H1 (cell line): ENCODE data around the gene RPAP3. TPM values are rescaled to one million over a fixed set of nuclear protein-coding genes. Genes with fewer than 3 reads are reported as not detected.

Experiments used
- CREB1 ChIP-seq: IDR thresholded peaks from 2 replicates; pipeline ENCODE4 v1.6.1; 2012; ENCODE audit warnings: inconsistent platforms
- PHF8 ChIP-seq: fragments of 200-600 bp; sonication (generic); conservative IDR thresholded peaks from 2 replicates; pipeline ENCODE4 v1.7.1; 2012; ENCODE audit warnings: low read depth, mild to moderate bottlenecking, inconsistent platforms, low read length, moderate library complexity
- RAD21 ChIP-seq, 2 experiments: IDR thresholded peaks in 1 of 2; conservative IDR thresholded peaks in 1 of 2; 2 replicates each; pipeline ENCODE4 v1.6.1; 2011; ENCODE audit warnings: low read depth in 2 of 2, low read length in 2 of 2, improper control_type of control experiment in 1 of 2, inconsistent platforms in 1 of 2, mild to moderate bottlenecking in 1 of 2, moderate library complexity in 1 of 2
- SAP30 ChIP-seq: fragments of 300-600 bp; sonication (generic); IDR thresholded peaks from 2 replicates; pipeline ENCODE4 v1.7.1; 2012; ENCODE audit warnings: low read length, moderate library complexity, mild to moderate bottlenecking, inconsistent platforms; ENCODE audit not compliant: insufficient read depth, insufficient replicate concordance
- polyA plus RNA-seq, 7 experiments: library from polyadenylated mRNA; depleted of rRNA in 3 of 7; stranded (reverse) in 5 of 7; unstranded in 2 of 7; fragments of >200 nt in 5 of 7; fragments of 200-250 nt in 2 of 7; gene quantifications; 1 replicate in 5 of 7; 2 replicates in 1 of 7; 4 replicates in 1 of 7; pipeline versions ENCODE4 v1.2.1 to v1.2.3, GENCODE V29; 2011 to 2013; ENCODE audit warnings: missing spikeins in 2 of 7, mixed read lengths in 2 of 7
- total RNA-seq: library from RNA; stranded (reverse); fragmentation: NEBNext Ultra II Directional; extraction: Animal tissue kit (Norgen Biotek cat#: 25700); gene quantifications from 2 replicates; pipeline ENCODE4 v1.2.1, GENCODE V29; 2021
- TF ChIP-seq, protein P1 (sequence below), 3 experiments: IDR thresholded peaks; 1 replicate in 2 of 3; 2 replicates in 1 of 3; pipeline versions ENCODE4 v1.5.1 to v1.6.1; 2011; ENCODE audit warnings: low read length in 3 of 3, mild to moderate bottlenecking in 3 of 3, inconsistent platforms in 2 of 3, low read depth in 1 of 3, moderate library complexity in 1 of 3; ENCODE audit not compliant: insufficient read depth in 1 of 3; ENCODE audit errors: control extremely low read depth in 1 of 3

Gene RPAP3
- total and polyA plus RNA-seq, 2 of the 8 experiments (the other 6 are each of a cell fraction or from before 2014, with no cell fraction given) = 6.4 to 60.5 TPM

- TF ChIP-seq, protein P1, sequence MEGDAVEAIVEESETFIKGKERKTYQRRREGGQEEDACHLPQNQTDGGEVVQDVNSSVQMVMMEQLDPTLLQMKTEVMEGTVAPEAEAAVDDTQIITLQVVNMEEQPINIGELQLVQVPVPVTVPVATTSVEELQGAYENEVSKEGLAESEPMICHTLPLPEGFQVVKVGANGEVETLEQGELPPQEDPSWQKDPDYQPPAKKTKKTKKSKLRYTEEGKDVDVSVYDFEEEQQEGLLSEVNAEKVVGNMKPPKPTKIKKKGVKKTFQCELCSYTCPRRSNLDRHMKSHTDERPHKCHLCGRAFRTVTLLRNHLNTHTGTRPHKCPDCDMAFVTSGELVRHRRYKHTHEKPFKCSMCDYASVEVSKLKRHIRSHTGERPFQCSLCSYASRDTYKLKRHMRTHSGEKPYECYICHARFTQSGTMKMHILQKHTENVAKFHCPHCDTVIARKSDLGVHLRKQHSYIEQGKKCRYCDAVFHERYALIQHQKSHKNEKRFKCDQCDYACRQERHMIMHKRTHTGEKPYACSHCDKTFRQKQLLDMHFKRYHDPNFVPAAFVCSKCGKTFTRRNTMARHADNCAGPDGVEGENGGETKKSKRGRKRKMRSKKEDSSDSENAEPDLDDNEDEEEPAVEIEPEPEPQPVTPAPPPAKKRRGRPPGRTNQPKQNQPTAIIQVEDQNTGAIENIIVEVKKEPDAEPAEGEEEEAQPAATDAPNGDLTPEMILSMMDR (IDR thresholded peaks at IDR 0.05; ENCODE audit: control extremely low read depth in 1 of 3, insufficient read depth in 1 of 3, low read depth in 1 of 3, low read length in 3 of 3) = no peak
- TF ChIP-seq RAD21 (IDR thresholded peaks at IDR 0.05 in 1 of 2, conservative IDR thresholded peaks at IDR 0.05 in 1 of 2; ENCODE audit: low read depth in 2 of 2, low read length in 2 of 2) (no peak), SAP30 (no peak), PHF8 (no peak), CREB1 (no peak)
Observed at GRCh38 chr12:47722941-47723631, 17.3 kb upstream of the RPAP3 start (continued).
